ENCODE results near the gene GPR158. TPM values are rescaled to one million over a fixed set of nuclear protein-coding genes. Genes with fewer than 3 reads are reported as not detected.

The GPR158 gene
- total and polyA plus RNA-seq, 2 of the 8 experiments (the other 6 are each of a cell fraction or from before 2014, with no cell fraction given) = 0.14 to 0.78 TPM

- Histone ChIP-seq H3K18ac (ENCODE audit: extremely low read depth, low read length) (no peak overlapping the region), H3K56ac (replicated peaks; ENCODE audit: insufficient read length, low read depth, low read length) (no peak overlapping the region), H2BK15ac (ENCODE audit: low read length) (no peak overlapping the region), H4K20me1 (replicated peaks in 1 of 2; ENCODE audit: control insufficient read depth in 1 of 2, insufficient read depth in 2 of 2, low read length in 2 of 2) (peaks cover 0 to 7% of the 10 kb centered on the region in 2 experiments), H4K5ac (ENCODE audit: insufficient read length, low read depth, low read length) (no peak overlapping the region), H3K23ac (ENCODE audit: insufficient read length) (no peak overlapping the region), H3K27me3 (replicated peaks in 1 of 4; ENCODE audit: control insufficient read depth in 3 of 4, extremely low read depth in 1 of 4, insufficient read depth in 3 of 4, low read length in 3 of 4) (peaks cover 7 to 28% (median 27%) of the 10 kb centered on the region in 4 experiments; a peak in 6 of 7 replicates), H2AK5ac (ENCODE audit: low read depth, low read length) (no peak overlapping the region), H3K79me1 (ENCODE audit: low read depth, low read length) (no peaks in the 10 kb centered on the region), H2BK20ac (ENCODE audit: low read length) (no peak overlapping the region), H4K91ac (replicated peaks; ENCODE audit: insufficient read length, low read length) (no peak overlapping the region), H3K4me1 (replicated peaks in 1 of 4; ENCODE audit: control insufficient read depth in 3 of 4, insufficient read depth in 4 of 4, low read length in 3 of 4) (peaks cover 0 to 8% (median 5%) of the 10 kb centered on the region in 4 experiments; a peak in 6 of 7 replicates), H3K36me3 (ENCODE audit: control insufficient read depth in 2 of 4, insufficient read depth in 4 of 4, low read length in 3 of 4) (no peaks in the 10 kb centered on the region), H3K27ac (ENCODE audit: low read depth, low read length) (no peak overlapping the region), H2BK5ac (ENCODE audit: low read depth, low read length) (no peak overlapping the region), H3K23me2 (ENCODE audit: low read depth, low read length) (peaks cover 22% of the 10 kb centered on the region; the same call in 1 of the 2 replicates), H3K4me3 (ENCODE audit: extremely low read depth in 1 of 4, insufficient read depth in 2 of 4, low read depth in 3 of 4, low read length in 4 of 4) (no peak overlapping the region), H3K14ac (ENCODE audit: insufficient read length) (no peak overlapping the region), H4K8ac (ENCODE audit: extremely low read depth, insufficient read depth, low read length) (no peak overlapping the region), H3K4ac (replicated peaks; ENCODE audit: insufficient read length, low read depth, low read length) (no peak overlapping the region), H3K9ac (replicated peaks in 1 of 4; ENCODE audit: extremely low read depth in 1 of 4, low read depth in 3 of 4, low read length in 3 of 4) (no peak overlapping the region), H2BK120ac (replicated peaks; ENCODE audit: low read depth, low read length) (no peak overlapping the region), H3K9me3 (ENCODE audit: insufficient read depth in 2 of 2, low read depth in 1 of 2, low read length in 1 of 2) (no peaks in the 10 kb centered on the region), H3K4me2 (ENCODE audit: insufficient read depth in 1 of 2, low read depth in 2 of 2, low read length in 2 of 2) (no peak overlapping the region), H2AFZ (ENCODE audit: low read length) (no peak overlapping the region), H3K79me2 (ENCODE audit: control insufficient read depth in 1 of 2, insufficient read depth in 2 of 2, low read length in 2 of 2) (no peaks in the 10 kb centered on the region), H2BK12ac (ENCODE audit: low read depth, low read length) (no peak overlapping the region)
- DNase-seq (ENCODE audit: low read depth in 1 of 2, low spot score in 2 of 2) = no peak
- CTCF ChIA-PET (ENCODE audit: partially characterized antibody) = no interaction called here
- no peak for FAIRE-seq
- POLR2A ChIA-PET (ENCODE audit: partially characterized antibody) = no interaction called here
- TF ChIP-seq BRCA1 (IDR thresholded peaks at IDR 0.05; ENCODE audit: low read depth, low read length) = no peak
- no peak for TF ChIP-seq MAX (IDR thresholded peaks at IDR 0.05)
- TF ChIP-seq FOSL1 (IDR thresholded peaks at IDR 0.05; ENCODE audit: insufficient read depth, low read depth, low read length) = no peak
- TF ChIP-seq CHD1 (IDR thresholded peaks at IDR 0.05; ENCODE audit: low read depth, low read length) = no peak
- TF ChIP-seq SRF (IDR thresholded peaks at IDR 0.05; ENCODE audit: low read depth, low read length) = no peak
- TF ChIP-seq TBP (IDR thresholded peaks at IDR 0.05; ENCODE audit: low read depth, low read length) = no peak
- no peak for TF ChIP-seq SP2 (IDR thresholded peaks at IDR 0.05; ENCODE audit: low read length)
- no peak for TF ChIP-seq SP4 (IDR thresholded peaks at IDR 0.05; ENCODE audit: low read length)
- no peak for TF ChIP-seq NRF1 (IDR thresholded peaks at IDR 0.05; ENCODE audit: low read depth, low read length)
- TF ChIP-seq TCF12 (IDR thresholded peaks at IDR 0.05; ENCODE audit: low read depth, low read length) = no peak
- TF ChIP-seq RAD21 (IDR thresholded peaks at IDR 0.05 in 1 of 2, conservative IDR thresholded peaks at IDR 0.05 in 1 of 2; ENCODE audit: low read depth in 2 of 2, low read length in 2 of 2) = no peak
- no peak for TF ChIP-seq SAP30 (IDR thresholded peaks at IDR 0.05; ENCODE audit: insufficient read depth, insufficient replicate concordance, low read length)
- TF ChIP-seq NANOG (IDR thresholded peaks at IDR 0.05; ENCODE audit: insufficient read depth, low read depth, low read length, poor library complexity, severe bottlenecking) = no peak
- TF ChIP-seq JUN (IDR thresholded peaks at IDR 0.05; ENCODE audit: low read depth, low read length) = no peak
- no peak for TF ChIP-seq KDM1A (IDR thresholded peaks at IDR 0.05; ENCODE audit: borderline replicate concordance, low read length)
- no peak for TF ChIP-seq POU5F1 (IDR thresholded peaks at IDR 0.05; ENCODE audit: low read depth, low read length)
Measured at GRCh38 chr10:25178411-25178810, 3.6 kb downstream of the GPR158 start.
